Measurements from ENCODE around the gene TBC1D14. TPM values are rescaled to one million over a fixed set of nuclear protein-coding genes. Genes with fewer than 3 reads are reported as not detected.

TBC1D14 gene
- total and polyA plus RNA-seq, 9 of the 15 experiments (the other 6 are each of a cell fraction or from before 2014, with no cell fraction given) = 2.1 to 59.6 (median 44.8) TPM

DNA sequence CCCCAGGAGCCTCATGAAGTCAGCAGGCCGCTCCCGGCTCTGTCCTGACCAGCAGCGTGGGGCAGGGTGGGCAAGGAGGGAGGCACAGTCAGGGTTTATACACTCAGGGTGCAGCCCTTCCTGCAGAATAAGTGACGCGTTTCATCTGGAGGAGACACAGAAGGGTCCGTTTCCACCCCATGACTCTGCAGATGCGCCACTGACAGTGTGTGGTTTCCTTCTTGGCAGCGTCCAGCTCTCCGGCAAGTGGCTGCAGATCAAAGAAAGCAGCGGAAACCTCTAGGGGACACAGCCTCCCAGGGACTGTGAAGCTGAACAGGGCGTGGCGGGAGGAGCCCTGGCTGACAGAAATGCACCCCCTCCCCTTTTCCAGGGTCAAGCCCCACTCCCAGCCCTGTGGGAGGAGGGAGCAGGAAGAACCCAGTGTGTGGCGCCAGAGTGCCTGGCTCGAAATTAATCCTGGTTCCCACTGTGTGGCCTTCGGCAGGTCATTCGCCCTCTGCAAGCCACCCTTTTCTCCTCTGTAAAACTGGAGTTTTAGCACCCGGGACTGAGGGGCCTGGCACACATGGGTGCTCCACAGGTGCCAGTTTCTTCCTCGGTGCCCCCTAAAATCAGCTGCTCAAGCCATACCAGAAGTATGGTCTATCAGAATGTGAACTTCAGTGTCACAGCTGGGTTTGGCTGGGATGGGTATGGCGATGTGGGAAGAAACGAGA lies 17.3 kb upstream of the TBC1D14 start (continued):
- TF ChIP-seq HDAC1 (IDR thresholded peaks at IDR 0.05) (peak in 1 of 2 experiments; percentile 59; a peak in 2 of 4 replicates), NCOA1 (IDR thresholded peaks at IDR 0.05; ENCODE audit: low read depth) (no peak), U2AF1 (optimal IDR thresholded peaks at IDR 0.05; ENCODE audit: low read depth, low read length) (no peak), NR2C1 (IDR thresholded peaks at IDR 0.05) (no peak), NR2C1 (tag; IDR thresholded peaks at IDR 0.05) (0 out of 2 replicates have a peak, but pooled peaks have one; percentile 9), ESRRA (IDR thresholded peaks at IDR 0.05; ENCODE audit: borderline replicate concordance, low read depth) (peak; percentile 70; the same call in 1 of the 2 replicates), NFRKB (IDR thresholded peaks at IDR 0.05; ENCODE audit: low read depth) (no peak), KLF10 (CRISPR knock-in tag; IDR thresholded peaks at IDR 0.05) (no peak)
- TF ChIP-seq, protein P1, sequence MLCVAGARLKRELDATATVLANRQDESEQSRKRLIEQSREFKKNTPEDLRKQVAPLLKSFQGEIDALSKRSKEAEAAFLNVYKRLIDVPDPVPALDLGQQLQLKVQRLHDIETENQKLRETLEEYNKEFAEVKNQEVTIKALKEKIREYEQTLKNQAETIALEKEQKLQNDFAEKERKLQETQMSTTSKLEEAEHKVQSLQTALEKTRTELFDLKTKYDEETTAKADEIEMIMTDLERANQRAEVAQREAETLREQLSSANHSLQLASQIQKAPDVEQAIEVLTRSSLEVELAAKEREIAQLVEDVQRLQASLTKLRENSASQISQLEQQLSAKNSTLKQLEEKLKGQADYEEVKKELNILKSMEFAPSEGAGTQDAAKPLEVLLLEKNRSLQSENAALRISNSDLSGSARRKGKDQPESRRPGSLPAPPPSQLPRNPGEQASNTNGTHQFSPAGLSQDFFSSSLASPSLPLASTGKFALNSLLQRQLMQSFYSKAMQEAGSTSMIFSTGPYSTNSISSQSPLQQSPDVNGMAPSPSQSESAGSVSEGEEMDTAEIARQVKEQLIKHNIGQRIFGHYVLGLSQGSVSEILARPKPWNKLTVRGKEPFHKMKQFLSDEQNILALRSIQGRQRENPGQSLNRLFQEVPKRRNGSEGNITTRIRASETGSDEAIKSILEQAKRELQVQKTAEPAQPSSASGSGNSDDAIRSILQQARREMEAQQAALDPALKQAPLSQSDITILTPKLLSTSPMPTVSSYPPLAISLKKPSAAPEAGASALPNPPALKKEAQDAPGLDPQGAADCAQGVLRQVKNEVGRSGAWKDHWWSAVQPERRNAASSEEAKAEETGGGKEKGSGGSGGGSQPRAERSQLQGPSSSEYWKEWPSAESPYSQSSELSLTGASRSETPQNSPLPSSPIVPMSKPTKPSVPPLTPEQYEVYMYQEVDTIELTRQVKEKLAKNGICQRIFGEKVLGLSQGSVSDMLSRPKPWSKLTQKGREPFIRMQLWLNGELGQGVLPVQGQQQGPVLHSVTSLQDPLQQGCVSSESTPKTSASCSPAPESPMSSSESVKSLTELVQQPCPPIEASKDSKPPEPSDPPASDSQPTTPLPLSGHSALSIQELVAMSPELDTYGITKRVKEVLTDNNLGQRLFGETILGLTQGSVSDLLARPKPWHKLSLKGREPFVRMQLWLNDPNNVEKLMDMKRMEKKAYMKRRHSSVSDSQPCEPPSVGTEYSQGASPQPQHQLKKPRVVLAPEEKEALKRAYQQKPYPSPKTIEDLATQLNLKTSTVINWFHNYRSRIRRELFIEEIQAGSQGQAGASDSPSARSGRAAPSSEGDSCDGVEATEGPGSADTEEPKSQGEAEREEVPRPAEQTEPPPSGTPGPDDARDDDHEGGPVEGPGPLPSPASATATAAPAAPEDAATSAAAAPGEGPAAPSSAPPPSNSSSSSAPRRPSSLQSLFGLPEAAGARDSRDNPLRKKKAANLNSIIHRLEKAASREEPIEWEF (CRISPR knock-in tag; IDR thresholded peaks at IDR 0.05) = 0 out of 2 replicates have a peak, but pooled peaks have one; percentile 9
- TF ChIP-seq, protein P2, sequence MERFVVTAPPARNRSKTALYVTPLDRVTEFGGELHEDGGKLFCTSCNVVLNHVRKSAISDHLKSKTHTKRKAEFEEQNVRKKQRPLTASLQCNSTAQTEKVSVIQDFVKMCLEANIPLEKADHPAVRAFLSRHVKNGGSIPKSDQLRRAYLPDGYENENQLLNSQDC (CRISPR knock-in tag; IDR thresholded peaks at IDR 0.05) = no peak
- TF ChIP-seq, protein P3, sequence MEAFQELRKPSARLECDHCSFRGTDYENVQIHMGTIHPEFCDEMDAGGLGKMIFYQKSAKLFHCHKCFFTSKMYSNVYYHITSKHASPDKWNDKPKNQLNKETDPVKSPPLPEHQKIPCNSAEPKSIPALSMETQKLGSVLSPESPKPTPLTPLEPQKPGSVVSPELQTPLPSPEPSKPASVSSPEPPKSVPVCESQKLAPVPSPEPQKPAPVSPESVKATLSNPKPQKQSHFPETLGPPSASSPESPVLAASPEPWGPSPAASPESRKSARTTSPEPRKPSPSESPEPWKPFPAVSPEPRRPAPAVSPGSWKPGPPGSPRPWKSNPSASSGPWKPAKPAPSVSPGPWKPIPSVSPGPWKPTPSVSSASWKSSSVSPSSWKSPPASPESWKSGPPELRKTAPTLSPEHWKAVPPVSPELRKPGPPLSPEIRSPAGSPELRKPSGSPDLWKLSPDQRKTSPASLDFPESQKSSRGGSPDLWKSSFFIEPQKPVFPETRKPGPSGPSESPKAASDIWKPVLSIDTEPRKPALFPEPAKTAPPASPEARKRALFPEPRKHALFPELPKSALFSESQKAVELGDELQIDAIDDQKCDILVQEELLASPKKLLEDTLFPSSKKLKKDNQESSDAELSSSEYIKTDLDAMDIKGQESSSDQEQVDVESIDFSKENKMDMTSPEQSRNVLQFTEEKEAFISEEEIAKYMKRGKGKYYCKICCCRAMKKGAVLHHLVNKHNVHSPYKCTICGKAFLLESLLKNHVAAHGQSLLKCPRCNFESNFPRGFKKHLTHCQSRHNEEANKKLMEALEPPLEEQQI (IDR thresholded peaks at IDR 0.05) = no peak

Data from K562 (cell line).